ENCODE data around the gene FCN2.

FCN2 gene

DNA sequence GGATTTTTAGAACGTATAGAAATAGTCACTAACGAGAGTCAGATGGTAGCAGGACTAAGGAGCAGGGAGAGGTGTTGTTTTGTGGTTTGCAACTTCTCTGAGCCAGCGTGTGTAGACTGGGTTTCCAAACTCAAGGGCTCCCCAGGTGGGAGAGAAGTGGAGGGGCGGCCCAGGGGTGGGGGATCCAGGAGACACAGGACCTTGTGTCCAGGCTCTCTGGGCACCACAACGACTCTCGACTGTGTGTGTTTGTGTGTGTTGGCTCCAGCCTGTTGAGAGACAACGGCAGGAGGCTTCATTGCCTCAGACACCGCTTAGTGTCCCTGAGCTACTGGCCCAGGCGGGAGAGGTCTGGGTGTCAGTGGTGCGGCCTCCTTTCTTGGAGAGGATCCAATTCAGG lies 38.0 kb downstream of the FCN2 start:
- Histone ChIP-seq H3K4me3 (ENCODE audit: low read depth in 1 of 2, low read length in 2 of 2) (no peak overlapping the region), H3K9me3 (ENCODE audit: low read length) (no peaks in the 10 kb centered on the region), H3K4me1 (ENCODE audit: insufficient read depth, low read length) (no peaks in the 10 kb centered on the region), H3K27me3 (ENCODE audit: control insufficient read depth in 1 of 2, insufficient read depth in 2 of 2, low read length in 2 of 2) (no peaks in the 10 kb centered on the region), H3K9ac (ENCODE audit: low read length) (no peak overlapping the region), H3K27ac (ENCODE audit: low read depth, low read length) (no peak overlapping the region), H3K36me3 (ENCODE audit: insufficient read depth, low read length) (no peaks in the 10 kb centered on the region)

DNA sequence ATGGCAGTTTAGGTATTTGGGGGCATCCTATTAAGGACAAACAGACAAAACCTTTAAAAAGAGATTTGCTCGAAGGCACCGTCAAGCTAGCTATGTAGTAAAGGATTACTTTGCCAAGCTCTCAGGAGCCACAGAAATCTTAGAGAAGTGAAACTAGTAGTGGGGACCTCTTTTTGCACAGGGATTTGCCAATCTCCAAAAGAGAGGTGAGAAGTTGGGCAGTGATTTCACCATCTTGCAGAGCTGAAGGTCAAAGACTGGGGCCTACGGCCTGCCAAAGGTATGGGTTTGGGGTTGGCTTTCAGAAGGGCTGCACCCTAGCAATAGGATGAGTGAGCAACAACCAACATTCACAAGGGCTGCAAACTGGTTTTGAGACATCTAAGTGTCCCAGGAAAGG lies 38.7 kb downstream of the FCN2 start:
- Histone ChIP-seq H3K4me3 (ENCODE audit: low read depth in 1 of 2, low read length in 2 of 2) (no peak overlapping the region), H3K4me1 (ENCODE audit: insufficient read depth, low read length) (no peaks in the 10 kb centered on the region), H3K9ac (ENCODE audit: low read length) (no peak overlapping the region), H3K9me3 (ENCODE audit: low read length) (no peaks in the 10 kb centered on the region), H3K27me3 (ENCODE audit: control insufficient read depth in 1 of 2, insufficient read depth in 2 of 2, low read length in 2 of 2) (no peaks in the 10 kb centered on the region), H3K27ac (ENCODE audit: low read depth, low read length) (no peak overlapping the region), H3K36me3 (ENCODE audit: insufficient read depth, low read length) (no peaks in the 10 kb centered on the region)

DNA sequence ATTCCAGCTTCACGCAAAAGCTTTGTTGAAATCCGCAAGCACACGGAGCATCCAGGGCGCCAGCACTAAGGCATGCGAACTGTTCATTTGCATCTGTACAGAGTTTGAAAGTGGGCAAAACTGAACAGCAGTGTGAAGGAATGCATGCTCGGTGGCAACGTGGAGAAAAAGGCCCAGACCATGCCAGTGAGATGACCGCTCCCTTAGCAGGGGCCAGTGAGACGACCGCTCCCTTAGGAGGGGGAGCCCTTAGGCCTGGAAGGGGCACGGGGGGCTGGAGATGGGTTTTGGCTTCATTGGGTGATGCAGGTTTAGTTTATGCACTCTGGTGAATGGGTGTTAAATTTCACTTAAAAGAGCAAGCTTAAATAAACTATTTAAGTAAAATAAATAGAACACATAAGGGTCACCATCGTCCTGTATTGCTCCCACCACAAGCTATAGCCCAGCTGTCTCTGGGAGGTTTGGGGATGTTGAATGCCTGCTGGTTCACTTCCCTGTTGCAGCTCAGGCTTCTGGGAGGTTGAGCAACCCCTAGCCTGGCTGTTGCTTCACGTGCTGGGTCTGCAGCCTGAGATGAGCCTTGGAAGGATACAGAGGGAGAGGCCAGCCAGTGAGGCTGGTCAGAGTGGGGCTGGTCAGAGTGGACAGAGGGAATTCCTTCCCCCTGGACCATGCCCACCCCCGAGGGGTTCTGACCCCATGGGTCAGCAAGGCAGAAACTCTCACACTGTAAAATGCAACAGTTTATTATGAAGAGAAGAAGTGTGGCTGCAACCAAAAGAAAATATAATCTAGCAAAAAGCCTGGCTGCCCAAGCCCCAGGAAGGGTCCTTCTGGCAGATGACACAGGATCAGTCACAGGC lies 41.7 kb downstream of the FCN2 start:
- Histone ChIP-seq H3K9me3 (ENCODE audit: low read length) (no peaks in the 10 kb centered on the region), H3K9ac (ENCODE audit: low read length) (no peak overlapping the region), H3K4me1 (ENCODE audit: insufficient read depth, low read length) (no peaks in the 10 kb centered on the region), H3K36me3 (ENCODE audit: insufficient read depth, low read length) (no peaks in the 10 kb centered on the region), H3K27ac (ENCODE audit: low read depth, low read length) (no peak overlapping the region), H3K4me3 (ENCODE audit: low read depth in 1 of 2, low read length in 2 of 2) (no peak overlapping the region), H3K27me3 (ENCODE audit: control insufficient read depth in 1 of 2, insufficient read depth in 2 of 2, low read length in 2 of 2) (no peaks in the 10 kb centered on the region)

DNA sequence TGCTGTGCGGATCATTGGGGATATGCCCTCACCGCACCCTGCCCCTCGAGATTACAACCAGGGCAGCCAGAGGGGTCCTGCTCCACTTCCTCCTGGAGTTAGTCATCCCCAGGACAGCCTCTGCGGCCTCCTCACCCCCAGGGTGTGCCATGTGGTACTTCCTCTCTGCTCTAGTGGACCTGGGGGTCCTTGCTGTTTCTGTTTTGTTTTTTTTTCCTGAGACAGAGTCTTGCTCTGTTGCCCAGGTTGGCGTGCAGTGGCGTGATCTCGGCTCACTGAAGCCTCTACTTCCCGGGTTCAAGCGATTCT lies 42.3 kb downstream of the FCN2 start:
- no peak overlapping the region for H3K4me3 ChIP-seq (ENCODE audit: low read depth in 1 of 2, low read length in 2 of 2)
- H3K9ac ChIP-seq (ENCODE audit: low read length), result no peak overlapping the region
- no peaks in the 10 kb centered on the region for H3K36me3 ChIP-seq (ENCODE audit: insufficient read depth, low read length)
- H3K27me3 ChIP-seq (ENCODE audit: control insufficient read depth in 1 of 2, insufficient read depth in 2 of 2, low read length in 2 of 2), result no peaks in the 10 kb centered on the region
- no peak overlapping the region for H3K27ac ChIP-seq (ENCODE audit: low read depth, low read length)
- H3K4me1 ChIP-seq (ENCODE audit: insufficient read depth, low read length), result no peaks in the 10 kb centered on the region
- no peaks in the 10 kb centered on the region for H3K9me3 ChIP-seq (ENCODE audit: low read length)

DNA sequence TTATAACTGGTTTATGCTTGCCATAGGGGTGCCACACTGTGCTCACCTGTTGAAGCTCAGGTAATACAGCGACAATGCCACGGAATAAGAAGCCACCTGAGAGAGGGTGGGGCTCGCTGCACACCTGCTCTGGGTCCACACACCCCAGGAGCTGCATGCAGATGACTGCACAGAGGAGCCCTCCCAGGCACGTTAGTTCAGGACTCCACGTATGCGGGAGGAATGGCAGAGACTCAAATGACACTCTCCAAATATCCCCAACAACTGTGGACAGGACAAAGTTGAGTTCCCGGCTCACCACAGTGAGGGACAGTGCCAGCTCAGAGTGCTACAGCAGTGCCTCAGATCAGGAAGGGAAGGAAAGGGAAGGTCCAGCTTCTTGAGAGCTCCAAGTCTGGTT lies 42.9 kb downstream of the FCN2 start:
- Histone ChIP-seq H3K27me3 (ENCODE audit: control insufficient read depth in 1 of 2, insufficient read depth in 2 of 2, low read length in 2 of 2) (no peaks in the 10 kb centered on the region), H3K4me1 (ENCODE audit: insufficient read depth, low read length) (no peaks in the 10 kb centered on the region), H3K4me3 (ENCODE audit: low read depth in 1 of 2, low read length in 2 of 2) (no peak overlapping the region), H3K9me3 (ENCODE audit: low read length) (no peaks in the 10 kb centered on the region), H3K27ac (ENCODE audit: low read depth, low read length) (no peak overlapping the region), H3K36me3 (ENCODE audit: insufficient read depth, low read length) (no peaks in the 10 kb centered on the region), H3K9ac (ENCODE audit: low read length) (no peak overlapping the region)

DNA sequence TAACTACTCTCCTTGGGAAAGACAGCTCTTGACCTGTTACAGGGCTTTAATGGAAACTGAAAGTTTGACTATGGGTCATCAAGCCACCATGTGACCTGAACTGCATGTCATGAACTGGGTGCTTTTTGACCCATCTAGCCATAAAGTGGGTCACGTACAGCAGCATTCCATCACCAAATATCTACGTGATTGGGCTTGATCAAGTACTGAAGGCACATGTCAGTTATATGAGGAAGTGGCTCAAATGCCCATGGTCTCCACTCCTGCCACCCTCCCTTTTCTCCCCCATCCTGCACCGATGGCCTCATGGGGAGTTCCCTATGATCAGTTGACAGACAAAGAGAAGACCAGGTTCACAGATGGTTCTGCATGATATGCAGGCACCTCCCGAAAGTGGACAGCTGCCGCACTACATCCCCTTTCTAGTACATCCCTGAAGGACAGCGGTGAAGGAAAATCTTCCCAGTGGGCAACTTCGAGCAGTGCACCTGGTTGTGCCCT lies 44.5 kb downstream of the FCN2 start:
- Histone ChIP-seq H3K27ac (ENCODE audit: low read depth, low read length) (no peak overlapping the region), H3K4me1 (ENCODE audit: insufficient read depth, low read length) (no peaks in the 10 kb centered on the region), H3K9ac (ENCODE audit: low read length) (no peak overlapping the region), H3K4me3 (ENCODE audit: low read depth in 1 of 2, low read length in 2 of 2) (no peak overlapping the region), H3K27me3 (ENCODE audit: control insufficient read depth in 1 of 2, insufficient read depth in 2 of 2, low read length in 2 of 2) (no peaks in the 10 kb centered on the region), H3K36me3 (ENCODE audit: insufficient read depth, low read length) (no peaks in the 10 kb centered on the region), H3K9me3 (ENCODE audit: low read length) (no peaks in the 10 kb centered on the region)

DNA sequence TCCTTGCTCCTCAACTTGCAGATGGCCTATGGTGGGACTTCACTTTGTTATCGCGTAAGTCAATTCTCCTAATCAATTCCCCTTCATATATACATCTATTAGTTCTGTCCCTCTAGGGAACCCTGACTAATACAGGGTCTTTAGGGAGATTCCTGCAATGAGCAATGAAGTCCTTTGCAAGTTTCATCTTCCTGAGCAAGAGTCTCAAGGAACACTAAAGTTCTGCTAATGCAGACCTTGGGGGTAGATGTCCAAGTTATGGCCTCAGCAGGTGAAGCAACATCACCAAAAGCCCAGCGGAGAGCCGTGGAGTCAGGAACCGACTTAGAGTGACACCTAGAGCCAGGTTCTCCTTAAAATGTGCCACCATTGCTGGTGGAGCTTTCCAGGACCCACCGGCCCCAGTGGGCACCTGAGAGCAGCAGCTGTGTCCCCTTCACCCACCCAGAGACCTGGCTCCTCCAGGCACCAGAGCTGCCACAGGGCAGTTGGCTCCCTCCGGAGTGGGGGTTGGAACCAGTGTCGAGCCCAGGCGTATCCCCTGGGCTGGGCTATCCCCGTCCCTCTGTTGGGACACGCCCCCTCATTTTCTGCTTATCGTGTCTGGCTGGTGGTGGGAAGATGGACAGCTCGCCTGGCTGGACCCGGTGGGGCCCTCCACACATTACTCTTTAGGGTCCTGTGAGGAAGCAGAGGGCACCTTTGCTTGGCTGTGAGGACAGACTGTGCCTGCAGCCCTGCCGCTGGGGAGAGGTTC lies 48.0 kb downstream of the FCN2 start:
- H3K27me3 ChIP-seq (ENCODE audit: control insufficient read depth in 1 of 2, insufficient read depth in 2 of 2, low read length in 2 of 2), result peaks cover 0 to 4% of the 10 kb centered on the region in 2 donors
- no peak overlapping the region for H3K4me3 ChIP-seq (ENCODE audit: low read depth in 1 of 2, low read length in 2 of 2)
- no peaks in the 10 kb centered on the region for H3K4me1 ChIP-seq (ENCODE audit: insufficient read depth, low read length)
- no peaks in the 10 kb centered on the region for H3K36me3 ChIP-seq (ENCODE audit: insufficient read depth, low read length)
- H3K9ac ChIP-seq (ENCODE audit: low read length), result no peak overlapping the region
- no peaks in the 10 kb centered on the region for H3K9me3 ChIP-seq (ENCODE audit: low read length)
- no peak overlapping the region for H3K27ac ChIP-seq (ENCODE audit: low read depth, low read length)

DNA sequence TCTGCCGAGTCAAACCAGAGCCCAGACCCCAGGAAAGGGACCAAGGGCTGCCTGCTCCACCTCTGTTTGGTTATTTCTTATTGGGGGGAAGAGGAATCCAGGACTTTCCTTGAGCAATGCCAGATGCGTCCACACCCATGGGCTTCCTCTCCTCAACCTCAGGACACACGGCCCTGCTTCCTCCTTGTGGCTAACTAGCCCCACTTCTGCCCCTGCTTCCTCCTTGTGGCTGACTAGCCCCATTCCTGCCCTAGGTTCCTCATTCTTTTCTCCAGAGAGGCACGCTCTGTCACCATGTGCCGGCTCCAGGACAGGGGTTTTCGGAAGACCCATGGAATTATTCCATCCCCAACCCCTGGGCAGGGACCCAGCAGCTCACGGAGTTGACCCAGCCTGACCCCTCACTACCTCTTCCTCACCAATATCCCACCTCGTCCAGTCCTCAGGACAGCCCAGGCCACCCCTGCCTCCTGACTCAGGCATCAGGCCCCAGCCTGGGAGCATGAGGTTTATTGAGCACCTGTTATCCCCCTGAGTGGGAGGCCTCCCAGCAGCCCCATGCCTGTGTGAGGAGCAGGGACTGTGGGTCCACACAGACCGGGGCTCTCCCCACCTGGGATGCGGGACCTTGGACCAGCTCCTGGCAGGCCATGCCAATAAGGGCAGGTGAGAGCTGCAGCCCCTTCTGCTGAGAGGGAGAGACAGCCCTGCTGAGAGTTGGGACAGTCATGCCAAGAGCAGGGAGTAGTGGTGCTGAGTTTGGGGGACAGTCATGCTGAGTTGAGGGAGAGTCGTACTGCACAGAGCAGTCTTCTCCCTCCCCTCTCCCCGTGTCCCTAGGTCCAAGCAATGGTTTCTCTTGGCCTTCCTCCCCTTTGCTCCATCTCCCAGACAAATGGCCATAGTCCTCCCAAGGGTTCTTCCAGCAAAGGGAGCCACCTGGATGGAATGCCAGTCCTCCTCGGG lies 48.9 kb downstream of the FCN2 start:
- Histone ChIP-seq H3K9me3 (ENCODE audit: low read length) (no peaks in the 10 kb centered on the region), H3K36me3 (ENCODE audit: insufficient read depth, low read length) (no peaks in the 10 kb centered on the region), H3K27ac (ENCODE audit: low read depth, low read length) (no peak overlapping the region), H3K27me3 (ENCODE audit: control insufficient read depth in 1 of 2, insufficient read depth in 2 of 2, low read length in 2 of 2) (peaks cover 0 to 4% of the 10 kb centered on the region in 2 donors), H3K4me1 (ENCODE audit: insufficient read depth, low read length) (no peaks in the 10 kb centered on the region), H3K4me3 (ENCODE audit: low read depth in 1 of 2, low read length in 2 of 2) (no peak overlapping the region), H3K9ac (ENCODE audit: low read length) (no peak overlapping the region)

DNA sequence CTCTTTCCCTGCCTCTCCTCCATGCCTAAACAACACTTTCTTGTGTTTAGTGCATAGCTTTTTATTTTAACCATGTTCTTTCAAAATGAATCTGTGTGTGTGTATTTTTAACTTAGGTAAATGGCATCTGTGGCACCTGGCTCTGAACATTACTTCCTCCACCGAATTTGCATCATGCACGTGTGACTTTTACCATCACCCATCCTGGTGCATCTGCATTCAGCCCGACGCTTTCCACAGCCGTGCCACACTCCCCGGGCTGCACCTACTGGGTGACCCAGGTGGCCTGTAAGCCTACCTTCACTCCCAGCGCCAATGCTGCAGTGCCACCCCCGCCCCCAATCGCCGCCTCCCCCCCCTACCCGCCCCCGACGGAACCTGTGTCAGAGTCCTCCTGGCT lies 49.8 kb downstream of the FCN2 start:
- H3K27me3 ChIP-seq (ENCODE audit: control insufficient read depth in 1 of 2, insufficient read depth in 2 of 2, low read length in 2 of 2), result peaks cover 0 to 9% of the 10 kb centered on the region in 2 donors
- H3K9me3 ChIP-seq (ENCODE audit: low read length), result no peaks in the 10 kb centered on the region
- no peaks in the 10 kb centered on the region for H3K36me3 ChIP-seq (ENCODE audit: insufficient read depth, low read length)
- no peaks in the 10 kb centered on the region for H3K4me1 ChIP-seq (ENCODE audit: insufficient read depth, low read length)
- no peak overlapping the region for H3K9ac ChIP-seq (ENCODE audit: low read length)
- no peak overlapping the region for H3K27ac ChIP-seq (ENCODE audit: low read depth, low read length)
- no peak overlapping the region for H3K4me3 ChIP-seq (ENCODE audit: low read depth in 1 of 2, low read length in 2 of 2)

DNA sequence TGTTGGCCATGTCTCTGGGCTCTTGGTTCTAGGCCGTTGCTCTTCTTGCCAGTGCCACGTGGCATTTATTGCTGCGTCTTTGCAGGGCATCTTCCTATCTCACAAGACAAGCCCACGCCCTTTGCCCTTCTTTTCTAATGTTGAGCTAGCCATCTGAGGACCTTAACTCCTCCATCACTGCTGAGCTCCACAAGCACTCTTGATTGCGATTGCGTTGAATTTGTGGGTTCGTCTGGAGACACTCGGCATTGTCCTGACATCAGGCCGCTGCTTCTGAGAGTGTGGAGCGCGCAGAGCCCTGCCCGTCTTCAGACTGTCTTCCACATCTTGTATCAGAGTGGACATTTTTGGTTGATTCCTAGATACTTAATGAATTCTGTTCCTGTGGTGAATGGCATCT lies 51.6 kb downstream of the FCN2 start:
- Histone ChIP-seq H3K4me3 (ENCODE audit: low read depth in 1 of 2, low read length in 2 of 2) (no peak overlapping the region), H3K4me1 (ENCODE audit: insufficient read depth, low read length) (no peaks in the 10 kb centered on the region), H3K9me3 (ENCODE audit: low read length) (no peaks in the 10 kb centered on the region), H3K27me3 (ENCODE audit: control insufficient read depth in 1 of 2, insufficient read depth in 2 of 2, low read length in 2 of 2) (peaks cover 0 to 13% of the 10 kb centered on the region in 2 donors), H3K36me3 (ENCODE audit: insufficient read depth, low read length) (no peaks in the 10 kb centered on the region), H3K9ac (ENCODE audit: low read length) (no peak overlapping the region), H3K27ac (ENCODE audit: low read depth, low read length) (no peak overlapping the region)

DNA sequence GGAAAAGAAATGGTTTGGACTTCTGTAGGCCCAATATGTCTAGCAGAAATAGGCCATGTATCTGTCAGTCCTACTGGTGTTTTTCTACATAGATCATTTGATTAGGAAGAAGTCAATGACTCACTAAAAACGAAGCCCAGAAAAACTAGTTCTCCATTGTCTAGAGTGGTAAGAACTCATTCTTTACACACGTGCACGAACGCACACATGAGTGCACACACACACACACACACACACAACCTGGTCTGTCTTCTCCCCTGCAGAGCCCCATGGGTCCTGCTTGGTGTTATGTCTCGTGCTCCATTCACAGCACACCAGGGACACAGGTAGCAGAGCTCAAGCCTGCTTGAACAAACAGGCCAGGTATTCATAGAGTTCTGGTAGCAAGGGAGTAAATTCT lies 52.0 kb downstream of the FCN2 start:
- no peak overlapping the region for H3K4me3 ChIP-seq (ENCODE audit: low read depth in 1 of 2, low read length in 2 of 2)
- no peak overlapping the region for H3K9ac ChIP-seq (ENCODE audit: low read length)
- no peaks in the 10 kb centered on the region for H3K4me1 ChIP-seq (ENCODE audit: insufficient read depth, low read length)
- no peaks in the 10 kb centered on the region for H3K36me3 ChIP-seq (ENCODE audit: insufficient read depth, low read length)
- H3K27me3 ChIP-seq (ENCODE audit: control insufficient read depth in 1 of 2, insufficient read depth in 2 of 2, low read length in 2 of 2), result peaks cover 0 to 13% of the 10 kb centered on the region in 2 donors
- no peaks in the 10 kb centered on the region for H3K9me3 ChIP-seq (ENCODE audit: low read length)
- no peak overlapping the region for H3K27ac ChIP-seq (ENCODE audit: low read depth, low read length)

Measured in muscle layer of colon (tissue), 2 donors.